Left ventricle myocardium inferior (tissue), 1 donor: ENCODE results near the gene WDR46. TPM values are rescaled to one million over a fixed set of nuclear protein-coding genes. Genes with fewer than 3 reads are reported as not detected.

Experiments used
- DNase-seq: peaks from one replicate; pipeline ENCODE4 v3.0.0-alpha.2; 2020
- H3K27ac ChIP-seq: fragments of 200-600 bp; replicated peaks from 2 replicates; pipeline ENCODE4 v1.8.0; 2021
- H3K27me3 ChIP-seq: fragments of 200-600 bp; 2 replicates; pipeline ENCODE4 v1.8.0; 2021; ENCODE audit warnings: low read depth
- H3K36me3 ChIP-seq: fragments of 200-600 bp; 2 replicates; pipeline ENCODE4 v1.8.0; 2021
- H3K4me1 ChIP-seq: fragments of 200-600 bp; 2 replicates; pipeline ENCODE4 v1.8.0; 2021
- H3K4me3 ChIP-seq: fragments of 200-600 bp; 2 replicates; pipeline ENCODE4 v1.8.0; 2021; ENCODE audit warnings: mild to moderate bottlenecking, moderate library complexity
- H3K9me3 ChIP-seq: fragments of 200-600 bp; replicated peaks from 2 replicates; pipeline ENCODE4 v1.8.0; 2021
- intact Hi-C: fragments of 100-400 bp; cut with micrococcal nuclease; formaldehyde crosslinking; loops from one replicate; pipeline ENCODE4 v1.11.0; 2022
- total RNA-seq: library from RNA; stranded (reverse); fragmentation: NEBNext Ultra II Directional; extraction: Animal tissue kit (Norgen Biotek cat#: 25700); gene quantifications from one replicate; pipeline ENCODE4 v1.2.1, GENCODE V29; 2021
- TF ChIP-seq, protein P1 (sequence below): fragments of 200-600 bp; IDR thresholded peaks from 2 replicates; pipeline ENCODE4 v1.8.0; 2021; ENCODE audit warnings: antibody characterized with exemption, mild to moderate bottlenecking, borderline replicate concordance
- donor health status: DM: no; HTN: yes; CAD: no; lungs with severe emphysema.

The WDR46 gene
- total RNA-seq, 1 donor from 2014 or later = 13.3 TPM

DNA sequence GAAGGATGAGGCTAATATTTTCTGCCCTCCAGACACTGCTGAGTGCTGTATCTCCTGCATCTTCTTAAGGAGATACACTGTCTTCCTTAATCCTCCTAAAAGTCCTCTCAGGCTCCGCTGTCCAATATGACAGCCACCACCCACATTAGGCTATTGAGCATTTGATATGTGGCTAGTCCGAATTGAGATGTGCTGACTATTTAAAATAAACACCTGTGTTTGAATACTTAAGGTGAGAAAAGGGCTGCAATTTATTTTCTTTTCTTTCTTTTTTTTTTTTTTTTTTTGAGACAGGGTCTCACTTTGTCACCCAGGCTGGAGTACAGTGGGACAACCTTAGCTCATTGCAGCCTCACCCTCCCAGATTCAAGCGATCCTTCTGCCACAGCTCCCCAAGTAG is 12.8 kb upstream of the WDR46 start:
- Histone ChIP-seq H3K36me3 (peaks cover 37% of the 10 kb centered on the region), H3K27me3 (no peaks in the 10 kb centered on the region), H3K27ac (no peak overlapping the region), H3K4me1 (peaks cover 67% of the 10 kb centered on the region), H3K4me3 (no peak overlapping the region), H3K9me3 (no peaks in the 10 kb centered on the region)
- no peak for DNase-seq
- TF ChIP-seq, protein P1, sequence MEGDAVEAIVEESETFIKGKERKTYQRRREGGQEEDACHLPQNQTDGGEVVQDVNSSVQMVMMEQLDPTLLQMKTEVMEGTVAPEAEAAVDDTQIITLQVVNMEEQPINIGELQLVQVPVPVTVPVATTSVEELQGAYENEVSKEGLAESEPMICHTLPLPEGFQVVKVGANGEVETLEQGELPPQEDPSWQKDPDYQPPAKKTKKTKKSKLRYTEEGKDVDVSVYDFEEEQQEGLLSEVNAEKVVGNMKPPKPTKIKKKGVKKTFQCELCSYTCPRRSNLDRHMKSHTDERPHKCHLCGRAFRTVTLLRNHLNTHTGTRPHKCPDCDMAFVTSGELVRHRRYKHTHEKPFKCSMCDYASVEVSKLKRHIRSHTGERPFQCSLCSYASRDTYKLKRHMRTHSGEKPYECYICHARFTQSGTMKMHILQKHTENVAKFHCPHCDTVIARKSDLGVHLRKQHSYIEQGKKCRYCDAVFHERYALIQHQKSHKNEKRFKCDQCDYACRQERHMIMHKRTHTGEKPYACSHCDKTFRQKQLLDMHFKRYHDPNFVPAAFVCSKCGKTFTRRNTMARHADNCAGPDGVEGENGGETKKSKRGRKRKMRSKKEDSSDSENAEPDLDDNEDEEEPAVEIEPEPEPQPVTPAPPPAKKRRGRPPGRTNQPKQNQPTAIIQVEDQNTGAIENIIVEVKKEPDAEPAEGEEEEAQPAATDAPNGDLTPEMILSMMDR = no peak
- intact Hi-C loops = no loop called here

DNA sequence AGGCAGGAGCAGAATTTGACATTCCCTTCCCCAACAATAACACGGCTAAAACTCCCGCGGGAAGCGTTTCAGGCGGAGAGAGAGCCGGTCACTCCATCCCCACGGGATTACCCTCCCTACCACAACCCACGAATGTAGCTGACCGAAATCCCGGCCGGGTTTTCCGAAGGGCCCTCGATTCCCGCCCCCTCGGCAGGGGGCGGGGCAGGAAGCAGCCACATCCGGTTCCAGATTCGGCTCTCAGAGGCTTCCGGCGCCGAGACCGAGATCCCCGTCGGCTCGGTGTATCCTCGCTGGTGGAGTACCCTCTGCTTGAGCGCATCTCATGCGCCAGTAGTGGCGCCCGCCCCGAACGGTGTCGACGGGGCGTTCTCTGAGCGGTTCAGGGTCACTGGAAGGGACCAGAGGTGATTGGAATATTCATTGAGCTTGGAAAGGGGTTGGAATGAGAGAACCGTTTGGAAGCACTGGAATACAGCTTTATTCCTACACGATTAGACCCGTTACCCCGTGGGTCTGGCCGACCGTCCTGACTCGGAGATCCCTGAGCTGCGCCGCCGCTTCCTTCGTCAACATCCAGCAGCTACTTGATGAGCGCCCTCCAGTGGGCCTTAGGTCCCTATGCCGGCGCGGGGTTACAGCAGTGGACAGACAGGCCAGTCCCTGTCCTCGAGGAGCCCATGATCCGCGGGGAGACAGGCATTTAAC is 10.4 kb upstream of the WDR46 start:
- DNase-seq = peak; percentile 93
- Histone ChIP-seq H3K36me3 (peaks cover 48% of the 10 kb centered on the region), H3K27me3 (no peaks in the 10 kb centered on the region), H3K4me1 (peaks cover 61% of the 10 kb centered on the region), H3K9me3 (no peaks in the 10 kb centered on the region), H3K4me3 (peak overlapping the region; percentile 79), H3K27ac (peak overlapping the region; percentile 99)
- TF ChIP-seq, protein P1 = peak; percentile 81
- intact Hi-C loops = no loop called here

DNA sequence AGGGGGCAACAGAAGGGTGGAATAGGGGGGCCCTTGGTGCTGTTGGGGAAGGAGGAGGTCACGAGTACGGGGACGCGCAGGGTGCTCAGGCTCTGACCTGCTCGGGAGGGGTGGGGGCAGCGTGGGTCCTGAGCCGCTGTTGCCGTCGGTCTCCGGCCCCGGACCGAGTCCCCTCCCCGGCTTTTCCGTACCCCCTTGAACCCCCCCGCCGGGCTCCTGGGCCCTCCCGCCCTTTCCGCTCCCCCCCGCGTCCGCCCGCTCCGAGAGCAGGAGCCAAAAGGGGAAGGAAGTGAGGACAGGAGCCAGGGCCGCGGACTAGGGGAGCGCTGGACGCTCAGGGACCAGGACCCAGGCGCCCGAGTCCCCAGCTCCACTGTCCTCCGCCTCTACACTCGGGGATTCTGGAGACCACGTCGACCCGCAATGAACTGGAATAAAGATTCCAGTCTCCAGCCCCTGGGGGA is 9.8 kb upstream of the WDR46 start, which contains the start of gene RGL2:
Gene RGL2, minus strand, starts transcription at position 170 of the 464 bp plus-strand sequence. CDS start 332 bp downstream, outside the sequence.
- Histone ChIP-seq H3K4me3 (peak within 1 kb of the TSS; percentile 79), H3K9me3 (no peaks in the 10 kb centered on the region), H3K27me3 (no peaks in the 10 kb centered on the region), H3K4me1 (peaks cover 61% of the 10 kb centered on the region), H3K36me3 (peaks cover 48% of the 10 kb centered on the region), H3K27ac (peak within 1 kb of the TSS; percentile 99)
- intact Hi-C loops = no loop called here
- DNase-seq = peak; percentile 91
- TF ChIP-seq, protein P1 = no peak

DNA sequence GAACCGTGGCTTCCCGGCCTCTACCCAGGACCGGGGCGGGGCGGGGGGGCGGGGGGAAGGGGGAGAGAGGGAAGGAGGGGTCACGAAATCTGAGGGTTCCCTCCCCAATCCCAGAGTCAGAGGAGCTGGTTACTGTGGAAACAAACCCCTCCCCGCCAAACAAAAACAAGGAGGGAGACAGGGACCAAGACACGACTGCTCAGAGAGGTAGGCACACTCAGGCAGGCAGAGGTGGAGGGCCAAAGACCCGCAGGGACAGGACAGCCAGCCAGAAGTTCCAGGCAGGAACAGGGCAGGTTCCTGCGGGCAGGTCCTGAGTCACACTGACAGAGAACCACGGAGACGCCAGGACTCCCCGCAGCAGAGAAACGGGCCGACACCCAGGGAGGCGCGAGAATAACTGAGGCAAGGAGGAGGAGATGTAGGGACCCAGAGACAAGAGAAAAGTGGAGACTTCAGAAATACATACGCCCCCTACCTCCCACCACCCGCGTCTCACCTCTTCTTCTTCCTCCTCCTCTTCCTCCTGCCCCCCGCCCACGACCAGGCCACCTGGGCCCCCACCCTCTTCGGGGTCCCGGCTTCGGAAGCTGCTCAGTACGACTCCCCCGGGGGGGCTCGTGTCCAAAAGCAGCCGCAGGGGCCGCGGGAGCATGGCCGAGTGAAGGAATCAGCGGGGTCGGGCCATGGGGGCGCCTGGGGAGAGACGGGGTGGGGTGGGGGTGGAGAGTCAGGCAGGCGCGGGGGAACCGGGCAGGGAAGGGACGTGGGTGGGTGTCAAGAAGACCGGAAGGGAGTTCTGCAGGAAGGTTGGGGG is 9.1 kb upstream of the WDR46 start:
- peak overlapping the region; percentile 79 for H3K4me3 ChIP-seq
- TF ChIP-seq, protein P1 = no peak
- H3K4me1 ChIP-seq = peaks cover 61% of the 10 kb centered on the region
- H3K27ac ChIP-seq = peak overlapping the region; percentile 99
- H3K9me3 ChIP-seq = no peaks in the 10 kb centered on the region
- no peaks in the 10 kb centered on the region for H3K27me3 ChIP-seq
- peaks cover 48% of the 10 kb centered on the region for H3K36me3 ChIP-seq
- intact Hi-C loops = no loop called here
- no peak for DNase-seq

DNA sequence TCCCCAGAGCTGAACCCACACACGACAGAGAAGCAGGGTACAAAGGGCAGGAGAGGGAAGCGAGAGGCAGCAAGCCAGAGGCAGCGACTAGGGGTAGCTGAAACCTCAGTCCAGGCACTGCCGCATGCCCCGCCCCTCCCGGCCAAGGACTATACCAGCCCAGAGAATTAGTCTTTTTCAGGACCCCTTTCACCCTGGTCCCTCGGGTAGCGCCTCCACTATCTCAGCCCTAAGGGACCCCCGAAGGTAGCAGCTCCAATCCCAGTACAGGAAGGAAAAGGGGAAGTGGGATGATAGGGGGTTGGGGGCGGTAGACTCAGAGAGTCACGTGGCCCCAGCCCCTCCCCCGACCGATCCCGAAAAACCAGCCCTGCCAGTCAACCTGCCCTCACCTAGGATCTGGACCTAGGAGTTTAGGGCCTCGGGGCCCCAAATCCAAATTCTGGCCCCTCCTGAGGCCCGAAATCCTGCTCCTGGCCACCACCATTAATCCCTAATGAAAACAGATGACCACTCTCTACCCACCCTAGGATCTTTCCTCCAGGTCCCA is 8.4 kb upstream of the WDR46 start:
- intact Hi-C loops = no loop called here
- peaks cover 48% of the 10 kb centered on the region for H3K36me3 ChIP-seq
- H3K9me3 ChIP-seq = no peaks in the 10 kb centered on the region
- peaks cover 61% of the 10 kb centered on the region for H3K4me1 ChIP-seq
- DNase-seq = no peak
- no peaks in the 10 kb centered on the region for H3K27me3 ChIP-seq
- peak overlapping the region; percentile 99 for H3K27ac ChIP-seq
- H3K4me3 ChIP-seq = peak overlapping the region; percentile 79
- TF ChIP-seq, protein P1 = no peak
